IMR-90 (cell line): ENCODE measurements around the gene REXO5. TPM values are rescaled to one million over a fixed set of nuclear protein-coding genes. Genes with fewer than 3 reads are reported as not detected.

Experiments used
- ATAC-seq: fragments of 200-7000 bp; cut with Tn5 transposase; 2 replicates; pipeline ENCODE4 v1.9.1; 2020; ENCODE audit warnings: low read depth, mild to moderate bottlenecking, moderate library complexity
- BruUV-seq: library from RNA; stranded (reverse); fragments of 400-500 nt; replicated peaks from 2 replicates; lab custom pipeline; 2021; lab: Mats Ljungman, UMichigan
- CTCF ChIA-PET: fragments of 300-600 bp; formaldehyde crosslinking; extraction: SDS; loops from one replicate; lab custom pipeline; 2021; ENCODE audit warnings: antibody characterized with exemption; lab: Yijun Ruan, JAX
- POLR2A ChIA-PET: fragments of 300-600 bp; sonication (Branson Sonifier 250); formaldehyde crosslinking; loops from one replicate; lab custom pipeline; 2022; ENCODE audit warnings: antibody characterized with exemption; ENCODE audit not compliant: unreplicated experiment; lab: Charles Lee
- DNase-seq: peaks from one replicate; pipeline ENCODE4 v3.0.0; 2013
- H2AFZ ChIP-seq: replicated peaks from 2 replicates; pipeline ENCODE3; 2013; ENCODE audit warnings: low read length, mild to moderate bottlenecking; ENCODE audit not compliant: poor library complexity
- H2AK5ac ChIP-seq: 2 replicates; pipeline ENCODE4 v1.6.1; 2013; ENCODE audit warnings: low read depth, low read length, inconsistent platforms
- H2AK9ac ChIP-seq: replicated peaks from 2 replicates; pipeline ENCODE3; 2013; ENCODE audit warnings: mild to moderate bottlenecking, low read depth, low read length, moderate library complexity; ENCODE audit not compliant: poor library complexity
- H2BK120ac ChIP-seq: 2 replicates; pipeline ENCODE4 v1.6.1; 2013; ENCODE audit warnings: low read depth, low read length, inconsistent platforms
- H2BK15ac ChIP-seq: 3 replicates; pipeline ENCODE4 v1.6.1; 2013; ENCODE audit warnings: low read depth, low read length, inconsistent platforms
- H2BK20ac ChIP-seq: 2 replicates; pipeline ENCODE4 v1.6.1; 2013; ENCODE audit warnings: low read depth, mild to moderate bottlenecking, inconsistent platforms, low read length, moderate library complexity
- H2BK5ac ChIP-seq: 2 replicates; pipeline ENCODE4 v1.6.1; 2013; ENCODE audit warnings: mild to moderate bottlenecking, low read depth, low read length, inconsistent platforms; ENCODE audit not compliant: poor library complexity, severe bottlenecking
- H3K14ac ChIP-seq: replicated peaks from 2 replicates; pipeline ENCODE4 v1.6.1; 2013; ENCODE audit warnings: low read depth, low read length, inconsistent platforms
- H3K18ac ChIP-seq: 2 replicates; pipeline ENCODE4 v1.6.1; 2013; ENCODE audit warnings: low read depth, low read length, control low read depth
- H3K23ac ChIP-seq: 2 replicates; pipeline ENCODE4 v1.6.1; 2013; ENCODE audit warnings: low read depth, low read length, inconsistent platforms
- H3K27ac ChIP-seq: 2 replicates; pipeline ENCODE4 v1.5.1; 2013; ENCODE audit warnings: mild to moderate bottlenecking, control low read depth, low read length; ENCODE audit not compliant: insufficient read depth
- H3K27me3 ChIP-seq: 2 replicates; pipeline ENCODE4 v1.6.1; 2013; ENCODE audit warnings: low read length; ENCODE audit not compliant: control insufficient read depth, insufficient read depth
- H3K36me3 ChIP-seq: 2 replicates; pipeline ENCODE4 v1.6.1; 2013; ENCODE audit warnings: low read length, mixed read lengths; ENCODE audit not compliant: control insufficient read depth, insufficient read depth
- H3K4ac ChIP-seq: 2 replicates; pipeline ENCODE4 v1.6.1; 2013; ENCODE audit warnings: low read depth, low read length, inconsistent platforms
- H3K4me1 ChIP-seq: 2 replicates; pipeline ENCODE4 v1.6.1; 2013; ENCODE audit warnings: low read length, mixed read lengths; ENCODE audit not compliant: control insufficient read depth, insufficient read depth
- H3K4me2 ChIP-seq: 2 replicates; pipeline ENCODE4 v1.6.1; 2013; ENCODE audit warnings: low read depth, mild to moderate bottlenecking, control low read depth, low read length, moderate library complexity
- H3K4me3 ChIP-seq: 2 replicates; pipeline ENCODE4 v1.5.1; 2013; ENCODE audit warnings: low read depth, mild to moderate bottlenecking, control low read depth, low read length, moderate library complexity; ENCODE audit not compliant: insufficient read depth
- H3K56ac ChIP-seq: 2 replicates; pipeline ENCODE4 v1.6.1; 2013; ENCODE audit warnings: low read length, inconsistent platforms; ENCODE audit not compliant: insufficient read depth; ENCODE audit errors: extremely low read depth
- H3K79me1 ChIP-seq, 2 experiments: 2 replicates each; pipeline ENCODE4 v1.6.1; 2013; ENCODE audit warnings: low read length in 2 of 2, inconsistent platforms in 1 of 2, low read depth in 1 of 2
- H3K9ac ChIP-seq: 2 replicates; pipeline ENCODE4 v1.6.1; 2013; ENCODE audit warnings: low read depth, low read length, control low read depth
- H3K9me1 ChIP-seq: 2 replicates; pipeline ENCODE4 v1.6.1; 2013; ENCODE audit warnings: low read length, inconsistent platforms; ENCODE audit not compliant: insufficient read depth
- H3K9me3 ChIP-seq: 2 replicates; pipeline ENCODE4 v1.6.1; 2013; ENCODE audit warnings: low read length; ENCODE audit not compliant: control insufficient read depth, insufficient read depth
- H4K20me1 ChIP-seq: 2 replicates; pipeline ENCODE4 v1.6.1; 2013; ENCODE audit warnings: low read length, inconsistent platforms; ENCODE audit not compliant: insufficient read depth
- H4K5ac ChIP-seq: 2 replicates; pipeline ENCODE4 v1.6.1; 2013; ENCODE audit warnings: mild to moderate bottlenecking, low read depth, low read length, control low read depth
- H4K8ac ChIP-seq, 2 experiments: 2 replicates each; pipeline ENCODE4 v1.6.1; 2013; ENCODE audit warnings: low read depth in 2 of 2, low read length in 2 of 2, control low read depth in 1 of 2, inconsistent platforms in 1 of 2
- H4K91ac ChIP-seq: 2 replicates; pipeline ENCODE4 v1.6.1; 2013; ENCODE audit warnings: low read depth, low read length, inconsistent platforms; ENCODE audit not compliant: insufficient read depth
- BHLHE40 ChIP-seq: fragments of 150-350 bp; IDR thresholded peaks from 2 replicates; pipeline ENCODE4 v1.6.1; 2016; ENCODE audit warnings: mild to moderate bottlenecking, low read depth, low read length
- CEBPB ChIP-seq: IDR thresholded peaks from 2 replicates; pipeline ENCODE4 v1.6.1; 2012; ENCODE audit warnings: low read depth, low read length, improper control_type of control experiment
- CHD1 ChIP-seq: IDR thresholded peaks from 2 replicates; pipeline ENCODE4 v1.6.1; 2012; ENCODE audit warnings: low read depth, low read length, improper control_type of control experiment
- CTCF ChIP-seq: conservative IDR thresholded peaks from 2 replicates; pipeline ENCODE4 v1.5.1; 2012; ENCODE audit warnings: mild to moderate bottlenecking, low read depth, low read length, improper control_type of control experiment
- ELK1 ChIP-seq: fragments of 150-350 bp; IDR thresholded peaks from 2 replicates; pipeline ENCODE4 v1.6.1; 2016; ENCODE audit warnings: low read depth, mild to moderate bottlenecking, low read length, moderate library complexity, borderline replicate concordance
- FOS ChIP-seq: fragments of 150-350 bp; IDR thresholded peaks from 2 replicates; pipeline ENCODE4 v1.6.1; 2016; ENCODE audit warnings: low read depth, low read length
- MAFK ChIP-seq: IDR thresholded peaks from 2 replicates; pipeline ENCODE4 v1.6.1; 2012; ENCODE audit warnings: low read depth, low read length, improper control_type of control experiment
- MAZ ChIP-seq: IDR thresholded peaks from 2 replicates; pipeline ENCODE4 v1.6.1; 2012; ENCODE audit warnings: low read depth, mild to moderate bottlenecking, low read length, improper control_type of control experiment, moderate library complexity, borderline replicate concordance
- MXI1 ChIP-seq: IDR thresholded peaks from 2 replicates; pipeline ENCODE4 v1.6.1; 2012; ENCODE audit warnings: low read depth, mild to moderate bottlenecking, low read length, moderate library complexity, borderline replicate concordance
- NFE2L2 ChIP-seq: fragments of 150-350 bp; IDR thresholded peaks from 2 replicates; pipeline ENCODE4 v1.6.1; 2016; ENCODE audit warnings: low read depth, mild to moderate bottlenecking, low read length
- POLR2A ChIP-seq: IDR thresholded peaks from 2 replicates; pipeline ENCODE4 v1.6.1; 2012; ENCODE audit warnings: mild to moderate bottlenecking, low read depth, low read length
- RCOR1 ChIP-seq: IDR thresholded peaks from 2 replicates; pipeline ENCODE4 v1.6.1; 2012; ENCODE audit warnings: mild to moderate bottlenecking, low read length, improper control_type of control experiment; ENCODE audit not compliant: insufficient replicate concordance
- RFX5 ChIP-seq: IDR thresholded peaks from 2 replicates; pipeline ENCODE4 v1.8.0; 2012; ENCODE audit warnings: low read depth, mild to moderate bottlenecking, low read length, moderate library complexity
- SMC3 ChIP-seq: fragments of 150-350 bp; IDR thresholded peaks from 2 replicates; pipeline ENCODE4 v1.6.1; 2016; ENCODE audit warnings: low read depth, mild to moderate bottlenecking, antibody characterized with exemption, low read length, moderate library complexity
- USF2 ChIP-seq: fragments of 150-350 bp; IDR thresholded peaks from 2 replicates; pipeline ENCODE4 v1.6.1; 2017; ENCODE audit warnings: mild to moderate bottlenecking, antibody characterized with exemption, low read length, low read depth
- WGBS, 2 experiments: methylation state at CpG; one replicate each; pipeline versions ENCODE4 v1.1.5 to v1.1.7; 2013; ENCODE audit warnings: missing lambda C conversion rate in 2 of 2; ENCODE audit not compliant: insufficient read length in 1 of 2; ENCODE audit errors: extremely low coverage in 2 of 2; 5-methylcytosine and 5-hydroxymethylcytosine counted together
- dilution Hi-C: fragments of 300-500 bp; cut with HindIII; formaldehyde crosslinking; loops from one replicate; pipeline ENCODE4 v1.14.3; 2018; ENCODE audit warnings: low sequenced_read_pairs; ENCODE audit not compliant: unreplicated experiment
- in situ Hi-C: fragments of 300-500 bp; cut with MboI; formaldehyde crosslinking; loops from 3 replicates; pipeline ENCODE4 v1.14.3; 2019; ENCODE audit warnings: low sequenced_read_pairs, inconsistent platforms, mixed read lengths
- intact Hi-C: fragments of 100-400 bp; cut with micrococcal nuclease; formaldehyde crosslinking; loops from 2 replicates; pipeline ENCODE4 v1.10.0; 2022
- polyA plus RNA-seq, 3 experiments: library from polyadenylated mRNA; depleted of rRNA; stranded (reverse); fragments of >200 nt; gene quantifications; 2 replicates each; pipeline ENCODE4 v1.2.3, GENCODE V29; 2012; ENCODE audit warnings: low replicate concordance in 1 of 3
- total RNA-seq: library from RNA; depleted of rRNA; stranded (reverse); fragments of >200 nt; gene quantifications from 2 replicates; pipeline ENCODE4 v1.2.3, GENCODE V29; 2012

The REXO5 gene
- total and polyA plus RNA-seq, 2 of the 4 experiments (the other 2 are of a cell fraction): 3.7 to 7.0 TPM

- no peak overlapping the region for H3K4me3 ChIP-seq
- H2AK9ac ChIP-seq: no peak overlapping the region
- H3K23ac ChIP-seq: no peak overlapping the region
- BruUV-seq: no TSS peak
- H3K4me1 ChIP-seq: no peaks in the 10 kb centered on the region
- H3K79me1 ChIP-seq: no peaks in the 10 kb centered on the region
- H3K27me3 ChIP-seq: no peaks in the 10 kb centered on the region
- H2AK5ac ChIP-seq: no peak overlapping the region
- WGBS, 2 experiments: no CpG with 5 or more reads among the region's 2 CpGs
- ChIA-PET CTCF (interaction anchor here (0.6 kb wide), 1 partner anchor 113 kb away, joined by 4 read pairs; no protein-coding TSS in a partner anchor), POLR2A (no interaction called here)
- H2BK20ac ChIP-seq: no peak overlapping the region
- H2AFZ ChIP-seq: no peak overlapping the region
- in situ Hi-C loops (no loop called here), intact Hi-C loops (no loop called here), dilution Hi-C loops (no loop called here)
- H3K4me2 ChIP-seq: no peak overlapping the region
- no peak for ATAC-seq
- H3K4ac ChIP-seq: no peak overlapping the region
- no peaks in the 10 kb centered on the region for H3K9me3 ChIP-seq
- no peak overlapping the region for H2BK15ac ChIP-seq
- H2BK120ac ChIP-seq: no peak overlapping the region
- no peak overlapping the region for H4K91ac ChIP-seq
- H2BK5ac ChIP-seq: no peak overlapping the region
- H3K56ac ChIP-seq: no peak overlapping the region
- H4K20me1 ChIP-seq: no peaks in the 10 kb centered on the region
- H3K36me3 ChIP-seq: peaks cover 5% of the 10 kb centered on the region; the same call in 1 of the 2 replicates
- DNase-seq: no peak
- no peak overlapping the region for H3K9ac ChIP-seq
- TF ChIP-seq MXI1 (no peak), RCOR1 (no peak), MAFK (no peak), NFE2L2 (no peak), USF2 (no peak), BHLHE40 (no peak), POLR2A (no peak), CEBPB (no peak), FOS (no peak), CHD1 (no peak), SMC3 (no peak), MAZ (no peak), CTCF (no peak), RFX5 (no peak), ELK1 (no peak)
- no peaks in the 10 kb centered on the region for H3K9me1 ChIP-seq
- no peak overlapping the region for H3K27ac ChIP-seq
- H4K8ac ChIP-seq: no peak overlapping the region
- no peak overlapping the region for H3K18ac ChIP-seq
- H3K14ac ChIP-seq: no peak overlapping the region
- no peak overlapping the region for H4K5ac ChIP-seq
Measured at GRCh38 chr16:20833086-20833485, 26.8 kb downstream of the REXO5 start.
